Measurements from ENCODE around the gene ACVR1. TPM values are rescaled to one million over a fixed set of nuclear protein-coding genes. Genes with fewer than 3 reads are reported as not detected.

Gene ACVR1
- total and polyA plus RNA-seq, 2 experiments from 2014 or later = 8.9 to 21.5 TPM

DNA sequence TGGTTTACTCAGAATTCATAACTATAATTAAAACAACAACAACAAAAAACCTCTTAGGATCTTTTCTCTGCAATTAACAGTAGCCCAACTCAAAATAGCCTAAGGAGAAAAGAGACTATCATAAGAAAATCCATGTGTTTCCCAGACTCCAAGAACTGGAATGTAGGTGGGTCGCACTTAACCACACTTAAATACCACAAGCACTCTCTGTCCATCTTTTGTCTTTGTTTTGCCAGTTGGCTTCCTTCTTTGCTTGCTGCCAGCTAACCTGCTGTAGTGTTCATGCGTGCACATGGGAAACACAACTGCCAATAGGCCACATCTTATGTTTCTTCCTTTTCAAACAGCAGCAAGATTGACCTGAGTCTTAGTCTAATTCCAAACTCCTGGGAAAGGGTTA lies 24.1 kb upstream of the ACVR1 start:
- H3K9me3 Mint-ChIP-seq = no peaks in the 10 kb centered on the region
- H3K27ac Mint-ChIP-seq = no peak overlapping the region
- no peak overlapping the region for H3K4me3 Mint-ChIP-seq
- Histone ChIP-seq H3K36me3 (ENCODE audit: insufficient read depth) (no peaks in the 10 kb centered on the region), H3K9me2 (ENCODE audit: insufficient read depth) (0 out of 2 replicates have a peak, but pooled peaks cover 4% of the 10 kb centered on the region), H3F3A (replicated peaks; ENCODE audit: low read depth) (0 out of 2 replicates have a peak, but pooled peaks cover 3% of the 10 kb centered on the region), H3K79me2 (replicated peaks; ENCODE audit: insufficient read depth) (no peaks in the 10 kb centered on the region), H3K4me2 (no peak overlapping the region), H4K20me1 (replicated peaks; ENCODE audit: insufficient read depth) (no peaks in the 10 kb centered on the region), H3K27me3 (ENCODE audit: insufficient read depth) (no peaks in the 10 kb centered on the region), H2AFZ (no peak overlapping the region), H3K4me3 (no peak overlapping the region), H3K27ac (ENCODE audit: low read depth) (no peak overlapping the region), H3K4me1 (ENCODE audit: insufficient read depth) (peaks cover 22% of the 10 kb centered on the region)
- DNase-seq (ENCODE audit: low spot score) = no peak
- peaks cover 29% of the 10 kb centered on the region for H3K4me1 Mint-ChIP-seq
- peaks cover 2% of the 10 kb centered on the region for H3K27me3 Mint-ChIP-seq (ENCODE audit: insufficient read depth, low read depth, poor library complexity)
- no peaks in the 10 kb centered on the region for H3K36me3 Mint-ChIP-seq (ENCODE audit: low read depth)
- no peak for ATAC-seq
- no peak for TF ChIP-seq NANOG (IDR thresholded peaks at IDR 0.05; ENCODE audit: borderline replicate concordance)
- no peak for TF ChIP-seq JUNB (IDR thresholded peaks at IDR 0.05; ENCODE audit: unreplicated experiment)
- no peak for TF ChIP-seq STAT1 (IDR thresholded peaks at IDR 0.05; ENCODE audit: unreplicated experiment)

DNA sequence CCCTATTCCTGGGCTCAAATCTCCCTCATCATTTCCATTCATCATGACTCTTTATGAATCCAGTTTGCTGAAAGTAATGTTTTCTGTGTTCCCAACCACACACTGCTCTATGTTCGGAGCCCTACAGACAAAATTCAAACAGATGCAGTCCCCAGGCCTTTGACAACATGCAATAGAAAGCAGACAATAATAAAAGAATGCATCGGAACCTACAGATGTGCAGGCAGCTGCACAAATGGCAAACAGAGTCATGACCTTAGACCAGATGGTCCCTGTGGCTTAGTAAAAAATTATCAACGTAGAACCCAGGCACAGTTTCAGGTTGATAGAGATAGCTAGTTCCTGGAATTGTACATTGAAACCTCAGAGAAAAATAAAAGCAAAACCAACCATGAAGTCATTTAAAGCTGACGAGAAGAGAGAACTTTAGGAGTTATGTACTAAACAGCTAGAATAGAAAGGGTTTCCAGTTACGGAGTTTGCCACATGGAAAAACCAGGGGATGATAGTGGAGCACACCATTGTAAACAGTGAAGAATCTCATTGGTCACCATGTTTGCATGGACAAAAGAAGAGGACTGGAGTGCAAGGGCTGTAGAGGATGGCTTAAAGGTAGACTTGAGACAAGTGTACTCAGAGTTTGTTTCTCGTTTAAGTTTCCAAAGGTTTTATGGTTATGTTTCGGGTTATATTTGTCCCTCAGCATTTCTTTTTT lies 23.2 kb upstream of the ACVR1 start:
- no peak for ATAC-seq
- Histone ChIP-seq H3K4me1 (ENCODE audit: insufficient read depth) (peaks cover 30% of the 10 kb centered on the region), H3K4me2 (no peak overlapping the region)
- TF ChIP-seq, protein P1, sequence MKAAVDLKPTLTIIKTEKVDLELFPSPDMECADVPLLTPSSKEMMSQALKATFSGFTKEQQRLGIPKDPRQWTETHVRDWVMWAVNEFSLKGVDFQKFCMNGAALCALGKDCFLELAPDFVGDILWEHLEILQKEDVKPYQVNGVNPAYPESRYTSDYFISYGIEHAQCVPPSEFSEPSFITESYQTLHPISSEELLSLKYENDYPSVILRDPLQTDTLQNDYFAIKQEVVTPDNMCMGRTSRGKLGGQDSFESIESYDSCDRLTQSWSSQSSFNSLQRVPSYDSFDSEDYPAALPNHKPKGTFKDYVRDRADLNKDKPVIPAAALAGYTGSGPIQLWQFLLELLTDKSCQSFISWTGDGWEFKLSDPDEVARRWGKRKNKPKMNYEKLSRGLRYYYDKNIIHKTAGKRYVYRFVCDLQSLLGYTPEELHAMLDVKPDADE (IDR thresholded peaks at IDR 0.05) = no peak
- TF ChIP-seq EZH2phosphoT487 (IDR thresholded peaks at IDR 0.05; ENCODE audit: unreplicated experiment) (no peak), NANOG (IDR thresholded peaks at IDR 0.05; ENCODE audit: borderline replicate concordance) (no peak), CREB1 (CRISPR knock-in tag; IDR thresholded peaks at IDR 0.05; ENCODE audit: low read depth) (no peak), ZNF114 (CRISPR knock-in tag; IDR thresholded peaks at IDR 0.05) (no peak), EZH2 (IDR thresholded peaks at IDR 0.05; ENCODE audit: low read depth, unreplicated experiment) (no peak), STAT1 (IDR thresholded peaks at IDR 0.05; ENCODE audit: unreplicated experiment) (no peak), ZNF331 (CRISPR knock-in tag; IDR thresholded peaks at IDR 0.05; ENCODE audit: low read depth) (no peak)
- TF ChIP-seq, protein P2, sequence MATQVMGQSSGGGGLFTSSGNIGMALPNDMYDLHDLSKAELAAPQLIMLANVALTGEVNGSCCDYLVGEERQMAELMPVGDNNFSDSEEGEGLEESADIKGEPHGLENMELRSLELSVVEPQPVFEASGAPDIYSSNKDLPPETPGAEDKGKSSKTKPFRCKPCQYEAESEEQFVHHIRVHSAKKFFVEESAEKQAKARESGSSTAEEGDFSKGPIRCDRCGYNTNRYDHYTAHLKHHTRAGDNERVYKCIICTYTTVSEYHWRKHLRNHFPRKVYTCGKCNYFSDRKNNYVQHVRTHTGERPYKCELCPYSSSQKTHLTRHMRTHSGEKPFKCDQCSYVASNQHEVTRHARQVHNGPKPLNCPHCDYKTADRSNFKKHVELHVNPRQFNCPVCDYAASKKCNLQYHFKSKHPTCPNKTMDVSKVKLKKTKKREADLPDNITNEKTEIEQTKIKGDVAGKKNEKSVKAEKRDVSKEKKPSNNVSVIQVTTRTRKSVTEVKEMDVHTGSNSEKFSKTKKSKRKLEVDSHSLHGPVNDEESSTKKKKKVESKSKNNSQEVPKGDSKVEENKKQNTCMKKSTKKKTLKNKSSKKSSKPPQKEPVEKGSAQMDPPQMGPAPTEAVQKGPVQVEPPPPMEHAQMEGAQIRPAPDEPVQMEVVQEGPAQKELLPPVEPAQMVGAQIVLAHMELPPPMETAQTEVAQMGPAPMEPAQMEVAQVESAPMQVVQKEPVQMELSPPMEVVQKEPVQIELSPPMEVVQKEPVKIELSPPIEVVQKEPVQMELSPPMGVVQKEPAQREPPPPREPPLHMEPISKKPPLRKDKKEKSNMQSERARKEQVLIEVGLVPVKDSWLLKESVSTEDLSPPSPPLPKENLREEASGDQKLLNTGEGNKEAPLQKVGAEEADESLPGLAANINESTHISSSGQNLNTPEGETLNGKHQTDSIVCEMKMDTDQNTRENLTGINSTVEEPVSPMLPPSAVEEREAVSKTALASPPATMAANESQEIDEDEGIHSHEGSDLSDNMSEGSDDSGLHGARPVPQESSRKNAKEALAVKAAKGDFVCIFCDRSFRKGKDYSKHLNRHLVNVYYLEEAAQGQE (IDR thresholded peaks at IDR 0.05; ENCODE audit: unreplicated experiment) = no peak
- TF ChIP-seq, protein P3, sequence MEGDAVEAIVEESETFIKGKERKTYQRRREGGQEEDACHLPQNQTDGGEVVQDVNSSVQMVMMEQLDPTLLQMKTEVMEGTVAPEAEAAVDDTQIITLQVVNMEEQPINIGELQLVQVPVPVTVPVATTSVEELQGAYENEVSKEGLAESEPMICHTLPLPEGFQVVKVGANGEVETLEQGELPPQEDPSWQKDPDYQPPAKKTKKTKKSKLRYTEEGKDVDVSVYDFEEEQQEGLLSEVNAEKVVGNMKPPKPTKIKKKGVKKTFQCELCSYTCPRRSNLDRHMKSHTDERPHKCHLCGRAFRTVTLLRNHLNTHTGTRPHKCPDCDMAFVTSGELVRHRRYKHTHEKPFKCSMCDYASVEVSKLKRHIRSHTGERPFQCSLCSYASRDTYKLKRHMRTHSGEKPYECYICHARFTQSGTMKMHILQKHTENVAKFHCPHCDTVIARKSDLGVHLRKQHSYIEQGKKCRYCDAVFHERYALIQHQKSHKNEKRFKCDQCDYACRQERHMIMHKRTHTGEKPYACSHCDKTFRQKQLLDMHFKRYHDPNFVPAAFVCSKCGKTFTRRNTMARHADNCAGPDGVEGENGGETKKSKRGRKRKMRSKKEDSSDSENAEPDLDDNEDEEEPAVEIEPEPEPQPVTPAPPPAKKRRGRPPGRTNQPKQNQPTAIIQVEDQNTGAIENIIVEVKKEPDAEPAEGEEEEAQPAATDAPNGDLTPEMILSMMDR (conservative IDR thresholded peaks at IDR 0.05; ENCODE audit: low read depth in 2 of 2) = no peak

More for the DNA sequence above, 23.2 kb upstream of the ACVR1 start:
- Mint-ChIP-seq H3K36me3 (ENCODE audit: low read depth) (no peaks in the 10 kb centered on the region), H3K9me3 (no peaks in the 10 kb centered on the region), H3K4me1 (peaks cover 36% of the 10 kb centered on the region), H3K27me3 (ENCODE audit: insufficient read depth, low read depth, poor library complexity) (no peaks in the 10 kb centered on the region), H3K27ac (no peak overlapping the region), H3K4me3 (no peak overlapping the region)
- no peak overlapping the region for H3K4me3 ChIP-seq
- H4K20me1 ChIP-seq (replicated peaks; ENCODE audit: insufficient read depth) = no peaks in the 10 kb centered on the region
- H3K27ac ChIP-seq (ENCODE audit: low read depth) = no peak overlapping the region
- DNase-seq (ENCODE audit: low spot score) = no peak
- no peaks in the 10 kb centered on the region for H3K36me3 ChIP-seq (ENCODE audit: insufficient read depth)
- H3K27me3 ChIP-seq (ENCODE audit: insufficient read depth) = no peaks in the 10 kb centered on the region
- no peak overlapping the region for H2AFZ ChIP-seq
- 0 out of 2 replicates have a peak, but pooled peaks cover 4% of the 10 kb centered on the region for H3K9me2 ChIP-seq (ENCODE audit: insufficient read depth)
- H3K79me2 ChIP-seq (replicated peaks; ENCODE audit: insufficient read depth) = no peaks in the 10 kb centered on the region
- H3F3A ChIP-seq (replicated peaks; ENCODE audit: low read depth) = 0 out of 2 replicates have a peak, but pooled peaks cover 3% of the 10 kb centered on the region

All from GM23338 (cell line).